ENCODE results near the gene PRKAG1.

PRKAG1 gene

GRCh38 chr12:48978741-48979601 lies 39.6 kb downstream of the PRKAG1 start:
- peak overlapping the region; percentile 44 for H3K4me3 ChIP-seq (ENCODE audit: low read depth, low read length)

DNA sequence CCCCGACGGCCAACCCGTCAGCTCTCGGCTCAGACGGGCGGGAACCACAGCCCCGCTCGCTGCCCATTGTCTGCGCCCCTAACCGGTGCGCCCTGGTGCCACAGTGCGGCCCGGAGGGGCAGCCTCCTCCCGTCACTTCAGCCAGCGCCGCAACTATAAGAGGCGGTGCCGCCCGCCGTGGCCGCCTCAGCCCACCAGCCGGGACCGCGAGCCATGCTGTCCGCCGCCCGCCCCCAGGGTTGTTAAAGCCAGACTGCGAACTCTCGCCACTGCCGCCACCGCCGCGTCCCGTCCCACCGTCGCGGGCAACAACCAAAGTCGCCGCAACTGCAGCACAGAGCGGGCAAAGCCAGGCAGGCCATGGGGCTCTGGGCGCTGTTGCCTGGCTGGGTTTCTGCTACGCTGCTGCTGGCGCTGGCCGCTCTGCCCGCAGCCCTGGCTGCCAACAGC lies 40.3 kb downstream of the PRKAG1 start, which contains the start of gene WNT1:
Gene WNT1, plus strand, starts transcription at position 32 of the 450 bp plus-strand sequence. Its CDS starts 329 bp downstream, at position 361.
- DNase-seq (ENCODE audit: low read depth), result no peak
- no peak for TF ChIP-seq CTCF (IDR thresholded peaks at IDR 0.05; ENCODE audit: low read depth, low read length, missing control alignments)
- H3K4me3 ChIP-seq (ENCODE audit: low read depth, low read length), result no peak within 1 kb of the TSS; the same call in none of the 2 replicates

More at GRCh38 chr12:48978741-48979601, 39.6 kb downstream of the PRKAG1 start:
- TF ChIP-seq CTCF (IDR thresholded peaks at IDR 0.05; ENCODE audit: low read depth, low read length, missing control alignments), result no peak
- no peak for DNase-seq (ENCODE audit: low read depth)

GRCh38 chr12:48977290-48978281 lies 41.0 kb downstream of the PRKAG1 start:
- TF ChIP-seq CTCF (IDR thresholded peaks at IDR 0.05; ENCODE audit: low read depth, low read length, missing control alignments), result peak; percentile 84
- no peak for DNase-seq (ENCODE audit: low read depth)
- no peak overlapping the region for H3K4me3 ChIP-seq (ENCODE audit: low read depth, low read length)

- no peak for DNase-seq (ENCODE audit: low read depth)
- TF ChIP-seq CTCF (IDR thresholded peaks at IDR 0.05; ENCODE audit: low read depth, low read length, missing control alignments), result peak; percentile 78
- no peak overlapping the region for H3K4me3 ChIP-seq (ENCODE audit: low read depth, low read length)
Observed at GRCh38 chr12:48973941-48974673, 44.5 kb downstream of the PRKAG1 start.

GRCh38 chr12:48973531-48973930 lies 45.0 kb downstream of the PRKAG1 start:
- DNase-seq (ENCODE audit: low read depth), result no peak
- no peak for TF ChIP-seq CTCF (IDR thresholded peaks at IDR 0.05; ENCODE audit: low read depth, low read length, missing control alignments)
- no peak overlapping the region for H3K4me3 ChIP-seq (ENCODE audit: low read depth, low read length)

DNA sequence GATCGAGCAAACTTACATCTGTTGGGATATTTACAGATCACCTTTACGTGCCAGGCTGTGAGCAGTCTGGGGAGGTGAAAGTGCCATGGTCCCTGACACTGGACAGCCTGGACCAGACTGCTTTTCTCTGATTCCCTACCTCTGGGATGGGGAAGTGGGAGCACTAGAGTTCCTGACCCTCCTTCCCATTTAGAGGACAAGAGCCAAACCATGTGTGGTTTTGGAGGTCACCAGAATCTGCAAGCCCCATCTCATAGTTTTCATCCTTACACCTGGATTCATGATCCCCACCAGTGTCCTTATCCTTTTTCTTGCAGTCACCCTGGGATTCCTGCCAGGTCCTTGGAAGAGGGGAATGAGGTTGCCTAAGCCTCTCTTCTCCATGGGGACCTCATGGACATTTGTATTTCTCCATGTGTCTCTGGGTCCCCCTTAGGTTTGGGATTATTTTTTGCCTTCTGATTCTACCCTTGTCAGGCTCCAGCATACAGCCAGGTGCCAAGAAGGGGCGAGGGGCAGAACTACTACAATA lies 45.6 kb downstream of the PRKAG1 start:
- TF ChIP-seq CTCF (IDR thresholded peaks at IDR 0.05; ENCODE audit: low read depth, low read length, missing control alignments), result no peak
- no peak for DNase-seq (ENCODE audit: low read depth)
- H3K4me3 ChIP-seq (ENCODE audit: low read depth, low read length), result no peak overlapping the region
